Occipital lobe (tissue), 3 donors: Measurements from ENCODE around the gene NUCKS1. TPM values are rescaled to one million over a fixed set of nuclear protein-coding genes. Genes with fewer than 3 reads are reported as not detected.

Experiments
- DNase-seq: peaks from one replicate; lab custom pipeline; 2025; lab: John Stamatoyannopoulos, UW
- small RNA-seq: library from RNA; depleted of rRNA; stranded (forward); fragments of <200 nt; gene quantifications from one replicate; pipeline ENCODE3, GENCODE V24; 2014
- total RNA-seq: library from RNA; depleted of rRNA; stranded (reverse); fragments of >200 nt; gene quantifications from one replicate; pipeline ENCODE4 v1.2.3, GENCODE V29; 2014

NUCKS1 gene
- total RNA-seq, 1 donor from 2014 or later, result 257 TPM

DNA sequence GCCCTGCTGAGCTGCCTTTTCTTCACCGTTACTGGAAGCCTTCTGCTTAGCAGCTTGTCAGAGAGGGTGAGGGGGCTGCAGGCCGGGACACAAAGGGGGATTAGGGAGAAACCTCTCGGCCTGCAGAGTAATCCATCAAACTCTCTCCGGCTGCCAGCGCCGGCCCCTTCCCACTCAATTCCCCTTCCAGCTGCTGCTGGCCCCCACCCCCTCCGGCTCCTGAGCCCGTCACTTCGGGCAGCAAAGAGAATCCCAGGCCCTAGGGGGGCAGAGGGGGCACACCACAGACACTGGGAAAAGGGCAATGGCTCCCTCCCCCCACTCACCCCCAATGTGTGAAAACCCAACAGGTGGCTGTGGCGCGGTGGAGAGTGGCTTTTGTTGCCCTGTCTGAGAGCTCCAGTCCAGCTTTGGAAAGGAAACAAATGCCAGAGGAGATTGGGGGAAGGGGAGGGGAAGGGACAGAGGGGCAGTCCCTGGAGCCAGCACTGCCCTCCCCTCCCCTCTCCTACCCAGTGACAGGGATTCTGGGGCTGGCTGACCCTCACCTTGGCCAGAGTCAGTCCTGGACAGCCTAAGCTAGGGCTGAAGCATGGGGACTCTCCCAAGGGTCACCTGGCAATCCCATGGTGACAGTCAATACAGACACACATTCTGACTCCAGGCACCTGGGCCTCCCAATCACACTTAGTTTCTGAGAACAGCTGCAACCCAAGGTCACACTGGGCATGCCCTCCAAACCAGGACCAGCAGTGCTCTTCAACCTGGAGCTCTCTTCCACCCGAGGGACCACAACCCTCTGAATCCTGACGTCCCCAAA lies 79.2 kb downstream of the NUCKS1 start:
- DNase-seq, result no peak

DNA sequence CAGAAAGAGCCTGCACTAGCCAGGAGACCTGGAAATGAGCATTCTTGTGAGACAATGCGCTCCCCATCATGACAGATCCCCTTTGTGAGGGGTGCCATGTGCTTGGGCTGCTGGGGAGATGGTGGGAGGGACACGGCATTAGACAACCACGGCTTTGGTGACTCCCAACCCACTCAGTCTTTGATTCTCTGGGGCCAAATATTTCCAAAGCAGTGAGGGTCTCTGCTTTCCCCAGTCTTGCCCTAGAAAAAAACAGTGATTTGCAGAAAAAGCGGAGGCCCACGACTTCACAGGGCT lies 79.9 kb downstream of the NUCKS1 start:
- DNase-seq, result no peak

DNA sequence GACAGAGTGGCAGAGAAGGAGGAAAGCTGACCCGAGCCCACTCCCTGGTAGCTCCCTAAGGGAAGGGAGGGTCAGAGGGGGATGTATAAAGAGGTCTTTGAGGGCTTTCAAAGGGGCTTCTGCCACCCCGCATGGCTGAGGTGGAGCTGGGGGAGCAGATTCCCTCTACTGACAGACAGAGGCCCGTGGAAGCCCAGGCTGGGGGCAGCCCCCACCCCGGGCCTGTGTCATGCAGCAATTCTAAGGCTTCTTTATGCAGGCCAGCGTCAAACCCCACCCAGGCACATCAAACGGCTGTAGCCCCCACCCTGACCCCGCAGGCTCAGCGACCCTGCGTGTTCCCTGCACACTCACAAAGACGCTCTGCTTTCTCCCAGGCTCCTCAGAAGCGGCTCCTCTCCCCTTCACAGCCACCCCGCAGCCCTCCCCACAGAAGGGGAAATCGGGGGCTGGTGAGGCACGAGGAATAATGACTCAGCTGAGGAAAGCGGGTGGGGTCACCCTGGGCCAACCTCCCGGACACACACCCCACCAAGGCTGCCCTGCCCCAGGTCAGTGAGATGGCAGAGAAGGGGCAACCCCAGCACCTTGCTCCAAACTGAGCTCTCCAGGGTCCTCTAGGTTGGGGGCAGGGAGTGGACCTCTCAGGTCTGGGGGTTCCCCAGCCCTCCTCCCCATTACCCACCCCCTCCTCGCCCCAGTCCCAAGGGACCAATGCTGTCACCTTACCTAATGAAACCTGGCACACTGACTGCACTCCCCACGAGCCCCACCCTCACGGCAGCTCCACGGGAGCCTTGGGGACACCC lies 80.4 kb downstream of the NUCKS1 start:
- DNase-seq, result no peak

DNA sequence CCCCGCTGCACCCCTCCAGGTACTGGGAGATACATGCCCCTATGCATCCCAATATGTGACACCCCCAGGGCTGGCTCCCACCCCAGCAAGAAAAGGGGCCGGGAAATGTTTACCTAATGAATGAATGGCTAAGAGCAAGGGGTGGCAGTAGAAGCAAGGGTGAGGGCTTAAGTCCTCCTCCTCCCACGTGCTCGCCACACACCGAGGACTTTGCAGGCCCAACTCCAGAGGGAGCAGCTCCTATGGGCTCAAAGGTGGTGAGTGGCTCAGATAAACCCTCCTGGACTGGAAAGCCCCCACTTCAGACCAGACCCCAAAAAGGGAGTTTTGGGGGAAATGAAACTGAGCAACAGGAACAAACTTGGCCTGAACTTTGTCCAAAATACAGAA lies 81.0 kb downstream of the NUCKS1 start:
- DNase-seq, result no peak

DNA sequence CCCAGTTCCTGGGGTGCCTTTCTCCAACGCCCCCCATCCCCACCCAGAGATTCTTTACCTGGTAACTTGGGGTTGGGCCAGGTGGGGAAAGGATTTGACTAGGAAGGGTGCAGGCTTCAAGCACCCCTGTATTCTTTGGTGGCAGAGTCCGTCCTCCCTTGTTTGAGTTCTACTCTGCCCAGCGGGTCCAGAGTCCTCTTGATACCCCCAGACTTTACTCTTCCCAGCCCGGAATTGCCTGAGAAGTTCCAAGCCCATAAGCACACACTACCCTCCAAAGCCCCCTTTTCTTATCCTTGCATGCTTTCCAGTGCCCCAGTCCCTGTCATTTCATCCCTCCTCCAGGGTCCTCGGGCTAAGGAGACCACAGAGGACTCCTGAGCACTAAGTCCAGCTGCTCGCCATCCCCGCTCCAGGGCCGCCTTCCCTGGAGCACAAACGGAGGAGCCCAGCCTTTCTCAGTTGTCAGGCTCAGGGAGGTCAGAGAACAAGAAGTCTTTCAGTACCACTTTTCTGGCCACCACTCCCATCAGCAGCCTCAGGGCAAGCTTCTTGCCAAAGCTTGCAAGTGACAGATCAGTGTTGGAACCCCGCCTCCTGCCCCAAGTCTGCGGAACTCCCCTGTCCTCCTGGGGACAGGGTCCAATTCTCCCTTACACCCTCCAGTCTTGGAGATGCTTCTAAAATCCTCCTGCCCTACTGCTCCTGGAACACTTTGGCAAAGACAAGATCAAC lies 81.9 kb downstream of the NUCKS1 start:
- DNase-seq, result no peak

DNA sequence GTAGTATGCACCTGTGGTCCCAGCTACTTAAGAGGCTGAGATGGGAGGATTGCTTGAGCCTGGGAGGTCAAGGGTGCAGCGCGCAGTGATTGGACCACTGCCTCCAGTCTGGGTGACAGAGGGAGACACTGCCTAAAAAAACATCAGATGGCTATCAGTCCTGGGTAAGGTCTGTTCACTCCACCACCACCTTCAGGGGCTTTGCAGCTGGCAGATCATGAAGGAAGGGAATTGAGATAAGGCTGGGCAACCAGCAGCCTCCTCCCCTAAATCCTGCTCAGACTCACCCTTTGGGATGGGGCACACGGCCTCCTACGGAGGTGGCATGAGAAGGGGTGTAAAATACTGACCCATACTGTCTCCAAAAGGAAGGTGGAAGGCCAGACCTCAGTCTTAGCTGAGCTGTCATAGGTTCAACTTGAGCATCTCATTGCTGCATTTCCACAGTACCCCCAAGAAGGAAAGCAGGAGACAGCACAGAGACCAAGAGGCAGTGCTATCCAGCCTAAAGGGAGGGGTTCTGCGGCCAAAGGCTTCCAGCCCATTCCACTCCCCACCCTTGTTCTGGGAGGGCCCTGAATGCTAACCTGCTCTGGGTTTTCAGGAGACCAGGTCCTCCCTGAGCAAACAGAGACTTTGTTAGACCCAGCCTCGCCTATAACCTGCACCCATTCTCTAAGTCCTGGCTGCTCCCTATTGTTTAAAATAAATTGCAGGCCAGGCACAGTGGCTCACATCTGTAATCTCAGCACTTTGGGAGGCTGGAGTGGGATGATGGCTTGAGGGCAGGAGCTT lies 83.4 kb downstream of the NUCKS1 start:
- no peak for DNase-seq

DNA sequence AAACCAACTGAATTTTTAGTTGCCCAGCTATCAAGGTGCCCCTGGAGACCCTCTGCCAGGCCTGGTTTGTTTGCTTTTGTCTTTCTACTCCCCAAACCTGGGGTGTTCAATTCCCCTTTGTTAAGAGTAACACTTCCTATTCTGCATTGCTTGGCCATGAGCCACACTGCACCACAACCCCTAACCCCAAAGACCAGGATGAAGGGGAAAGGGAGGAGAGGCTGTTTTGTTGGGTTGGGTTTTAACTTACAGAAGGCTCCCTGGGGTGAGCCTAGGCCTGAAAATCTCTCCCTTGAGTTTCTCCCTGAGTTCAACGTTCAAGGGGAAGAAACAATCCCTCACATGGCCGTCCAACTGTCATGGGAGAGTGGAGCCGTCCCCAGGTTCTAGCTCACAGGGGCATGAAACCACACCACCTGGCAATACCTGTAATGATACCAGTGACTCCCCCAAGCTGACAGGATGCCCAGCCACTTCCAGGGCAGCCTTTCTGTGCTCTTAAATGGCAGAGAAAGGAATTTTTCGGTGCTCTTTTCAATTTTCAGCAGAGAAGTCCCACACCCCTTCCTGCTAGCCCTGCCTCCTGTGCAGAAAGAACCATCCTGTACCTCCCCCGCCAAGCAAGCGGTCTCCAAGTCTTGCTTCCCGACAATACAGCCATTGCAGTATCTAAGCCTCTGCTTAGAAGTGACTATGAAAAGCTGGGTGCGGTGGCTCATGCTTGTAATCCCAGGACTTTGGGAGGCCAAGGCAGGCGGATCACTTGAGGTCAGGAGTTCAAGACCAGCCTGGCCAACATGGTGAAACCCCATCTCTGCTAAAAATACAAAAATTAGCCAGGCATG lies 84.6 kb downstream of the NUCKS1 start:
- DNase-seq, result no peak

DNA sequence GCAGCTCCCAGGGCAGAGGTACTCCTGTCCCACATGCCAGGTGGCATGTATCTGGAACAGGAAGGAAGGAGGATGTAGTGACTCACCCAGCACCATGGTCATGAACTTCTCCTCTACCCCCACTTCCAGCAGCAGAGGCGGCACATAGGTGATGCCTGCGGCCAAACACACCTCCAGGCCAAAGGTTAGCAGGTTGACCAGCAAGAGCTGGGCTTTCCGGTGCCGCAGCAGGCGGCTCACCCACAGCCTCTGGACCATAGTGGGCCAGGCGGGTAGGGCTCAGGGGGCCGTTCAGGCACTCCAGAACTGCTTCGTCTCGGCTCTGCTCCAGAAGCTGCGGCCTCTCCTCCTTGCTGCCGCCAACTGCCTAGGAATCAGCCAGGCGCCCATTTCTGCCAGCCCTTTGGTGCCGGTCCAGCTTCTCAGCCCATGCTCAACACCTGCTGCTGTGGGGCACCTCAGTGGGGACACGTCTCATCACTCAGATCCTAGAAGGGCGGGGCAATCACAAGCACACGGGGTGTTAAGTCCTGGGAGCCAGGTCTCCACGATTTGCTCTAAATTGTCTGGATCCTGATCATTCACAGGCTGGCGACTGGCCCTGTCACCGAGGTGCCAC lies 85.5 kb downstream of the NUCKS1 start:
- DNase-seq, result no peak

DNA sequence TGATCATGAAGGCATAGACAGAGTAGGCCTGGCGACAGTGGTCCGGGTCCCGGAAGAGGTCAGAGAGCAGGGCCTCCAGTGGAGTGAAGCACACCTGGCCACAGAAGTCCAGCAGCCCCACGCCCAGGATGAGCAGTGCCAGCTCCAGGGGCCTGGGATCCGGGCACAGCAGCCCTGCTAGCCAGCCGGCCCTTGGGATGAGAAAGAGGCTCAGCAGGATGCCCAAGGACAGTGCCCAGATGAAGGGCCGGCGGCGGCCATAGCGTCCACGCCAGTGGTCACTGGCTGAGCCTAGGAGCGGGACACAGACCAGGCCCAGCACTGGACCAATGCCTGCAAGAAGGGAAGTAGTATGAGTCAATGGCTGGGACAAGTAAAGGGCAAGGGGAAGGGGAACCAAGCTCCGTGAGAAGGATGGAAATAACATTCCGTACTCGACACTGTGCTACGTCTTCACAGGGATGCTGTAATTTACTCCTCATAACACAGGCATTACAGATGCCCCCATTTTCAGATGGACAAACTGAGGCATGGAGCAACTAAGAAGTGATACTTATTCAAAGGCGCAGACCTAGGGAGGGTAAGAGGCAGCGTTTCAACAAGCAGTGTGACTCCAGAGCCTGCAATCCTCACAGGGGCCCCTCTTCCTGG lies 86.6 kb downstream of the NUCKS1 start:
- DNase-seq, result no peak

Small RNA genes lying within 50 kb of the gene (small RNA-seq; reads per million reads assigned to genes)
- not detected for gene RF00017
- gene RF00139, result not detected

Other genes with a start within 250 kb of the NUCKS1 start
- gene CDK18, start 245.5 kb downstream of the NUCKS1 start, total RNA-seq, result 0.16 TPM
- gene ELK4, start 118.2 kb downstream of the NUCKS1 start, total RNA-seq, result 13.3 TPM
- 4.4 TPM for gene SLC45A3, start 69.7 kb downstream of the NUCKS1 start, total RNA-seq
- 11.7 TPM for gene RAB29, start 25.3 kb upstream of the NUCKS1 start, total RNA-seq
- gene SLC41A1, start 63.0 kb upstream of the NUCKS1 start, total RNA-seq, result 11.2 TPM
- gene PM20D1, start 100.0 kb upstream of the NUCKS1 start, total RNA-seq, result not detected
- gene SLC26A9, start 193.3 kb upstream of the NUCKS1 start, total RNA-seq, result not detected